Measurements from ENCODE around the gene CD209. TPM values are rescaled to one million over a fixed set of nuclear protein-coding genes. Genes with fewer than 3 reads are reported as not detected.
"Not testable (repeated sequence)": the region's sequence is repeated elsewhere in the genome, so short reads cannot be mapped to it uniquely, and the experiment has no call there.

CD209 gene
- total RNA-seq, 1 experiment from 2014 or later: not detected

DNA sequence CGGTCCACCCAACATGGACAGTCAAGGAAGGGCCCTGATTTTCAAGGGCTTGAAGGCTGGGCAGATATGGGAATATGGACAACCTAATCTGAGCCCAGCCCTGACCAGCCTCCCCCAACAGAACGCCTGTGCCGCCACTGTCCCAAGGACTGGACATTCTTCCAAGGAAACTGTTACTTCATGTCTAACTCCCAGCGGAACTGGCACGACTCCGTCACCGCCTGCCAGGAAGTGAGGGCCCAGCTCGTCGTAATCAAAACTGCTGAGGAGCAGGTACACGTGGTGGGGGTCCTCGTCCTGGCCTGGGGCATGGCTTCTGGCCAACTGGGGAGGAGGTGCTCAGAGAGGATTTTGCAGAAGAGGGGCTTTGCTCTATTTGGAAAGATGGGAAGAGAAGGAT, 19.2 kb upstream of the CD209 start:
- CTCF ChIA-PET: no interaction called here
- POLR2A ChIA-PET (ENCODE audit: low non-redundant PET): no interaction called here
- DNase-seq (ENCODE audit: low spot score): no peak
- Histone ChIP-seq H3K36me3 (ENCODE audit: insufficient read depth, low read length, poor library complexity, severe bottlenecking) (no peaks in the 10 kb centered on the region), H3K4me1 (ENCODE audit: insufficient read depth, low read length, poor library complexity, severe bottlenecking) (no peaks in the 10 kb centered on the region), H3K4me3 (ENCODE audit: low read depth, low read length, poor library complexity, severe bottlenecking) (no peak overlapping the region), H3K27ac (ENCODE audit: low read depth, low read length, poor library complexity, severe bottlenecking) (no peak overlapping the region), H3K9me3 (ENCODE audit: low read depth, low read length, poor library complexity, severe bottlenecking) (no peaks in the 10 kb centered on the region), H3K27me3 (replicated peaks; ENCODE audit: insufficient read depth, low read depth, low read length, poor library complexity) (no peaks in the 10 kb centered on the region)
- BruUV-seq (replicated peaks): no TSS peak
- TF ChIP-seq, protein P1, sequence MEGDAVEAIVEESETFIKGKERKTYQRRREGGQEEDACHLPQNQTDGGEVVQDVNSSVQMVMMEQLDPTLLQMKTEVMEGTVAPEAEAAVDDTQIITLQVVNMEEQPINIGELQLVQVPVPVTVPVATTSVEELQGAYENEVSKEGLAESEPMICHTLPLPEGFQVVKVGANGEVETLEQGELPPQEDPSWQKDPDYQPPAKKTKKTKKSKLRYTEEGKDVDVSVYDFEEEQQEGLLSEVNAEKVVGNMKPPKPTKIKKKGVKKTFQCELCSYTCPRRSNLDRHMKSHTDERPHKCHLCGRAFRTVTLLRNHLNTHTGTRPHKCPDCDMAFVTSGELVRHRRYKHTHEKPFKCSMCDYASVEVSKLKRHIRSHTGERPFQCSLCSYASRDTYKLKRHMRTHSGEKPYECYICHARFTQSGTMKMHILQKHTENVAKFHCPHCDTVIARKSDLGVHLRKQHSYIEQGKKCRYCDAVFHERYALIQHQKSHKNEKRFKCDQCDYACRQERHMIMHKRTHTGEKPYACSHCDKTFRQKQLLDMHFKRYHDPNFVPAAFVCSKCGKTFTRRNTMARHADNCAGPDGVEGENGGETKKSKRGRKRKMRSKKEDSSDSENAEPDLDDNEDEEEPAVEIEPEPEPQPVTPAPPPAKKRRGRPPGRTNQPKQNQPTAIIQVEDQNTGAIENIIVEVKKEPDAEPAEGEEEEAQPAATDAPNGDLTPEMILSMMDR (conservative IDR thresholded peaks at IDR 0.05; ENCODE audit: low read depth, low read length): no peak
- TF ChIP-seq EZH2 (IDR thresholded peaks at IDR 0.05; ENCODE audit: borderline replicate concordance, low read depth, low read length, poor library complexity, severe bottlenecking): no peak
- intact Hi-C loops (cut with micrococcal nuclease; ENCODE audit: unreplicated experiment): no loop called here

DNA sequence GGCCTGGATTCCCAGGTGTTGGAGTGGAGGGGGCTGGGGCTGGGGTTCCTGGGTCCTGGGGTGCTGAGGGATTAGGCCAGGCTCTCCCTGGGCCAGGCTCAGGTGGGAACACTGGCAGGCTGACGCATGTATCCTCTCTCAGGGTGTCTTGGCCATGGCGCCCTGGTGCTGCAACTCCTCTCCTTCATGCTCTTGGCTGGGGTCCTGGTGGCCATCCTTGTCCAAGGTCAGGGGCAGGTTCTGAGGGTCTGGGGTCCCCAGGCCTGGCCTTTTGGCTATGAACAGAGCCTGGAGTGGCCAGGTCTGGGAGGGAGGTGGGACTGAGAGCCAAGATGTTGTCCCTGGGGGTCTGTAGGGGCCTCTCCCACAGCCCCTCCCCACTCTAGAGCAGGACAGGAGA, 17.7 kb upstream of the CD209 start:
- not testable (repeated sequence) for BruUV-seq (replicated peaks)

DNA sequence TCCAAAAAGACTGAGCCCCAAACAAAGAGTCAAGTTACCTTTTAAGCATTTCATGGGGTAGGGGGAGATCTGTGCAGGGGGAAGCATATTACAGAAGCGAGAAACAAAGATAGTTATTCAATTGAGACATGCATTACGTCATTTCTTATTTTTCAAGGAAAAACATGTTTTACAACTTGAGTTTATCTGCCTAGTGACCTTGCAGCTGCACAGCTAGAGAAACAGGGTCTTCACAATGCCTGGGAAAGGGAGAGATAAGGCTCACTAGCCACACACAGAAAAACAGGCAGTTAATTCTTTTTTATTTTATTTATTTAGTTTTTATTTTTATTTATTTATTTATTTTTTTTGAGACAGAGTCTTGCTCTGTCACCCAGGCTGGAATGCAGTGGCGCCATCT, 16.8 kb upstream of the CD209 start:
- H3K4me3 ChIP-seq (ENCODE audit: low read depth, low read length, poor library complexity, severe bottlenecking); H3K4me1 ChIP-seq (ENCODE audit: insufficient read depth, low read length, poor library complexity, severe bottlenecking); H3K27me3 ChIP-seq (replicated peaks; ENCODE audit: insufficient read depth, low read depth, low read length, poor library complexity); BruUV-seq (replicated peaks); CTCF ChIA-PET; H3K27ac ChIP-seq (ENCODE audit: low read depth, low read length, poor library complexity, severe bottlenecking); H3K36me3 ChIP-seq (ENCODE audit: insufficient read depth, low read length, poor library complexity, severe bottlenecking); DNase-seq (ENCODE audit: low spot score); intact Hi-C loops (cut with micrococcal nuclease; ENCODE audit: unreplicated experiment); H3K9me3 ChIP-seq (ENCODE audit: low read depth, low read length, poor library complexity, severe bottlenecking); POLR2A ChIA-PET (ENCODE audit: low non-redundant PET): not testable (repeated sequence)

More for the DNA sequence above, 17.7 kb upstream of the CD209 start:
- H3K9me3 ChIP-seq (ENCODE audit: low read depth, low read length, poor library complexity, severe bottlenecking); H3K27me3 ChIP-seq (replicated peaks; ENCODE audit: insufficient read depth, low read depth, low read length, poor library complexity); DNase-seq (ENCODE audit: low spot score); H3K27ac ChIP-seq (ENCODE audit: low read depth, low read length, poor library complexity, severe bottlenecking); H3K4me1 ChIP-seq (ENCODE audit: insufficient read depth, low read length, poor library complexity, severe bottlenecking); POLR2A ChIA-PET (ENCODE audit: low non-redundant PET); CTCF ChIA-PET; H3K4me3 ChIP-seq (ENCODE audit: low read depth, low read length, poor library complexity, severe bottlenecking); H3K36me3 ChIP-seq (ENCODE audit: insufficient read depth, low read length, poor library complexity, severe bottlenecking); intact Hi-C loops (cut with micrococcal nuclease; ENCODE audit: unreplicated experiment): not testable (repeated sequence)

DNA sequence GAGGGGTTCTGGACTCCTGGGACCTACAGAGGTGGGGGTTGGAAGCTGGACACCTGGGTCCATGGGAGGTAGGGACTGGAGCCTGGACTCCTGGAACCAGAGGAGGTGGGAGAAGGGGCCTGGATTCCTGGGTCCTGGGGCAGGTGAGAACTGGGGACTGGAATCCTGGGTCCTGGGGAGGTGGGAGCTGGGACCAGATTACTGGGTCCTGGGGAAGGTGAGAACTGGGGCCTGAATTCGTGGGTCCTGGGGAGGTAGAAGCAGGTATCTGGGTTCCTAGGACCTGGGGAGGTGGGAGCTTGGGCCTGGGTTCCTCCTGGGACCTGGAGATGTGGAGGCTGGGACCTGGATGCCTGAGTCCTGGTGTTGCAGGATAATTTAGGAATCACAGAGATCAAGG, 16.4 kb upstream of the CD209 start:
- POLR2A ChIA-PET (ENCODE audit: low non-redundant PET): no interaction called here

More for the DNA sequence above, 16.4 kb upstream of the CD209 start:
- no TSS peak for BruUV-seq (replicated peaks)
- intact Hi-C loops (cut with micrococcal nuclease; ENCODE audit: unreplicated experiment): no loop called here
- no peak for DNase-seq (ENCODE audit: low spot score)
- Histone ChIP-seq H3K27me3 (replicated peaks; ENCODE audit: insufficient read depth, low read depth, low read length, poor library complexity) (no peaks in the 10 kb centered on the region), H3K36me3 (ENCODE audit: insufficient read depth, low read length, poor library complexity, severe bottlenecking) (no peaks in the 10 kb centered on the region), H3K27ac (ENCODE audit: low read depth, low read length, poor library complexity, severe bottlenecking) (no peak overlapping the region), H3K4me3 (ENCODE audit: low read depth, low read length, poor library complexity, severe bottlenecking) (no peak overlapping the region), H3K4me1 (ENCODE audit: insufficient read depth, low read length, poor library complexity, severe bottlenecking) (no peaks in the 10 kb centered on the region), H3K9me3 (ENCODE audit: low read depth, low read length, poor library complexity, severe bottlenecking) (peaks cover 4% of the 10 kb centered on the region)
- CTCF ChIA-PET: no interaction called here
- TF ChIP-seq, protein P1 (conservative IDR thresholded peaks at IDR 0.05; ENCODE audit: low read depth, low read length): no peak
- TF ChIP-seq EZH2 (IDR thresholded peaks at IDR 0.05; ENCODE audit: borderline replicate concordance, low read depth, low read length, poor library complexity, severe bottlenecking): no peak

Measured in A673 (cell line).